Measurements from ENCODE around the gene EOLA2. TPM values are rescaled to one million over a fixed set of nuclear protein-coding genes. Genes with fewer than 3 reads are reported as not detected.
"Not testable (repeated sequence)": the region's sequence is repeated elsewhere in the genome, so short reads cannot be mapped to it uniquely, and the experiment has no call there.

EOLA2 gene
- total and polyA plus RNA-seq, 5 donors = 24.8 to 31.2 (median 27.4) TPM

DNA sequence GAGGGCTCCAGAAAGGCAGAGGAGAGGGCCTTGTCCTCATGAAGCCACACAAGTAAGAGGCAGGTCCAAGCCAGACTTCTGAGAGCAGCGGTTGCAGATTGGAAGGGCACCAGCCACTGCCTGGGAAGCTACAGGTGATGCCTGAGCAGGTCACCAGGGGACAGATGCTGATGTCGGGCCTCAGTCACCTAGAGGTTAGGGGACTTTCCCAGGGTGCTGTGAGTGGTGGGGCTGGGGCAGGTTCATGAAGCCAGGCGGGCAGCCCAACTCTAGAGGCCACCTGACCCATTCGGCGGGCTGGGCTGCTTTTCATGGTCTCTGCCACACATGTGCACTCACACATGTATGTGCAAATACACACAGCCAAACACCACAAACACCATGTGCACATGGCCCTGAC lies 5.3 kb downstream of the EOLA2 start:
- H3K4me1 ChIP-seq (ENCODE audit: control insufficient read depth, insufficient read depth, low read length); H3K9me3 ChIP-seq (ENCODE audit: control insufficient read depth, low read length); intact Hi-C loops (cut with DNase I); DNase-seq; H3K4me3 ChIP-seq (ENCODE audit: low read length); H3K27ac ChIP-seq (ENCODE audit: low read length); ATAC-seq; H3K27me3 ChIP-seq (ENCODE audit: control insufficient read depth, insufficient read depth): not testable (repeated sequence)
- 100% methylated on average over 1 of the region's 5 CpGs for WGBS

DNA sequence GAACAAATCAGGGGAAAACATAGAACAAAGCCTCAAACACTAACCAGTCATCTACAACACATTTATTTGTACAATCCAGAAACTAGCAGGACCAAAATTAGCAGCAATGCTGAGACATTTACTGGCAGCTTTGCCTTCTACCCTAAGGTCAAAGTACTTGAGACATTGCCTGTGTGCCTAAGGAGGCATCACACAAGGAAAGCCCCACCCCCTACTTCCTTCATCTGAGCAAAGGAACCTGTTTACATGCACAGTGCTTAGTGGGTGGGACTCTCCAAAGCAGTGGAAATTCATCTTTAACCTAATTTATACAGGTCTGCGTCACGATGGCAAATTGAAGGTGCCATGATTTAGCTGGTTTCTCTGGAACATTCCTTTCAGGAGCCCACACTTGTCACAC lies 6.1 kb downstream of the EOLA2 start:
- H3K4me1 ChIP-seq (ENCODE audit: control insufficient read depth, insufficient read depth, low read length); H3K27me3 ChIP-seq (ENCODE audit: control insufficient read depth, insufficient read depth); DNase-seq; H3K4me3 ChIP-seq (ENCODE audit: low read length); ATAC-seq; H3K27ac ChIP-seq (ENCODE audit: low read length); H3K9me3 ChIP-seq (ENCODE audit: control insufficient read depth, low read length); intact Hi-C loops (cut with DNase I): not testable (repeated sequence)
- WGBS = 91% methylated on average over 2 of the region's 2 CpGs

DNA sequence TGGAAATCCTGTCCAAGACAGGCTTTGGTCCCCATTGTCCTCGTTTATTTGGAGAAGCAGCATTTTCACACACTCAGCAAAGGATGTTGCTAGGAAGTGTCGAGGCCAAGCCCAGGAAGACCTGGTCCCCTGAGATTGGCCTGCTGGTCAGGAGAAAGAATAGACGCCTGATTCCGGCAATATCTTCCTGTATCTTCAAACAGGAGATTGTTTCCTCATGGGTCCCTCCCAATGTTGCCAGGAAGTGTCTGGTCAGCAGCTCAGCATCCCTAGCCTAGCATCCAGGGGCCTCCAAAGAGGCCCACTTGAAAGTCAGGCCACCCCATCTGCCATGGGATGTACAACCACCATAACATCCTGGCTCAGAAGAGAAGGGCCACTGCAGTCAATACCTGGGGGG lies 6.9 kb downstream of the EOLA2 start:
- H3K4me1 ChIP-seq (ENCODE audit: control insufficient read depth, insufficient read depth, low read length); ATAC-seq; intact Hi-C loops (cut with DNase I); H3K9me3 ChIP-seq (ENCODE audit: control insufficient read depth, low read length); H3K4me3 ChIP-seq (ENCODE audit: low read length); DNase-seq; H3K27me3 ChIP-seq (ENCODE audit: control insufficient read depth, insufficient read depth); H3K27ac ChIP-seq (ENCODE audit: low read length): not testable (repeated sequence)
- 48% methylated on average over 2 of the region's 4 CpGs for WGBS

DNA sequence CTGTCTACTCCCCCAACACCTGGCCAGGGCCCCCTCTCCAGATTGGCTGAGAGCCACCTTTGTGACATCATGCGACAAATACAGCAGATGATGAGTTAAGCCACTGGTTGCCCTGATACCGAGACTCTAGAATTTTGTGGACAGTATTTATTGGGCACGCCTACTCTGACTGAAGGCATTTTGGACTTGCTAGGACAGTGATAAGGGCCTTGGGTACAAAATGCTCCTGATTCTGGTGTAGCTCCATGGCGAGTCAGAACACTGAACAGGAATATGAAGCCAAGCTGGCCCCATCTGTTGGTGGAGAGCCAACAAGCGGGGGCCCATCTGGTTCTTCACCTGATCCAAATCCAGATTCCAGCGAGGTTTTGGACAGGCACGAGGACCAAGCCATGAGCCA lies 8.9 kb downstream of the EOLA2 start, which contains the start of gene HSFX4:
Gene HSFX4 (plus strand): TSS at position 174 of the 400 bp plus-strand sequence. CDS start 72 bp downstream, at position 246.
- H3K4me3 ChIP-seq (ENCODE audit: low read length); H3K4me1 ChIP-seq (ENCODE audit: control insufficient read depth, insufficient read depth, low read length); intact Hi-C loops (cut with DNase I); H3K9me3 ChIP-seq (ENCODE audit: control insufficient read depth, low read length); ATAC-seq; H3K27me3 ChIP-seq (ENCODE audit: control insufficient read depth, insufficient read depth); DNase-seq; H3K27ac ChIP-seq (ENCODE audit: low read length): not testable (repeated sequence)
- WGBS = 96% methylated on average over 3 of the region's 7 CpGs

DNA sequence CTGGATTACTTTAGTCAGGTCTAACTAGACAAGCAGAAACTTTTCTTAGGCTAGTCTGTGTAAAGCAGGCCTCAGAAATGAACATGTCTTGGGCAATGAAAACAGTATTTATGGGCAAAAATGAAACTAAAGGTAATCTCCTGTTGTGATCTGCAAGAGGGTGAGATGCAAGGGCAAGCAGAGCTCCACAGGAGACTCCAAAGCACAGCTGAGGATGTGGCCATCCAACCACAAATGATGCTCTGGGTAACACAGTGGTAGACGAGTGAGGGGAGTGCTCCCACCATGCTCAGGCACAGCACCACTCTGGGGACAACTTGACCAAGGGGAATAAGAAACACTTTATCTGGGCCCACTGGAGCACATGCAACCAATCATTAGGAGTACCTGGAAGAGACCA lies 9.7 kb downstream of the EOLA2 start:
- 100% methylated on average over 1 of the region's 1 CpG for WGBS
- ATAC-seq; intact Hi-C loops (cut with DNase I); H3K4me3 ChIP-seq (ENCODE audit: low read length); H3K27me3 ChIP-seq (ENCODE audit: control insufficient read depth, insufficient read depth); DNase-seq; H3K9me3 ChIP-seq (ENCODE audit: control insufficient read depth, low read length); H3K27ac ChIP-seq (ENCODE audit: low read length); H3K4me1 ChIP-seq (ENCODE audit: control insufficient read depth, insufficient read depth, low read length): not testable (repeated sequence)

DNA sequence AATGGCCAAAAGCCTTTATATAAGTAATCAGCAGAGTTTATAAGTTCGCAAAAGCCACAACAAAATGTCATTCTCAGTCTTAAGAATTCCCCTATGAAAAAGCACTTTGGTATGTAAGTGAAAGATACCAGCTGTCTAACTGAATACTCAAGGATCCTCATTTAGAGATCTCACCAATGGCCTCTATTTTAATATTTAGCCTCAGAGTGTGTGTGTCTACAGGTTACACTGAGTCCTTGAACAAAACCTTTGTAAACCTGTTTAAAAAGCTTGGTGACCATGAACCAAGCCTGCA lies 10.4 kb downstream of the EOLA2 start:
- intact Hi-C loops (cut with DNase I) = not testable (repeated sequence)

DNA sequence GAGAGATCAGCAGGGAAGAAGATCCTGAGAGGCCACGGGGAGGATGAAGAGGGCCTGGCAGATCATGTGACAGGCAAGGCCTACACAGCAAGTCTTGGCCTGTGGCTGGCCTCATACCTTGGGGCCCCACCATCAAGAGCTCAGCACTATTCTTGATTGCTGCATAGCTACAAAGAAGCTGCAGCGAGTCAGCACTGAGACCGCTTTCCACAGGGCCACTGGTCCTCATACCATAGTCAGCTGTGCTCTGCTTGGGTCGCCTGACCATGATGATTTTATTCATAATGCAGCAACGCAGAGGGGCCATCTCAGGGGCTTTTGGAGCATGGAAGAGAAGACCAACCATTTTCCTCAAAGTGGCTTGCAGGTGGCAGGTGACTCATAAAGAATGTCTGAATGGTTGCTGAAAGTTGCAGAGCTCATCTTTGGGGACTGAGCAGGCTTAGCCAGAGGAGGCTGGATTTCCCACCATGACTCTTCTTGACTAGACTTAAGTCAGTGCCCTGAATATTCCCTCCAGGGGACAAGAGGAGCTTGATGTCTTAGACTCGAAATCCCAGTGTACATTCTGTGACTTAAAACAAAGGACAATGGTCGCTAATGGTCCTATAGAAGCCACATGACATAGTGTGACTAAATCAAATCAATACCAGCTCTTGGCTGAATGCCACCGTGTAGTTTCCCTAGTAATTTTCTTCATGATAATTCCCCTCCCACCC lies 10.9 kb downstream of the EOLA2 start:
- H3K27me3 ChIP-seq (ENCODE audit: control insufficient read depth, insufficient read depth); H3K4me1 ChIP-seq (ENCODE audit: control insufficient read depth, insufficient read depth, low read length); ATAC-seq; H3K9me3 ChIP-seq (ENCODE audit: control insufficient read depth, low read length); H3K4me3 ChIP-seq (ENCODE audit: low read length); DNase-seq; intact Hi-C loops (cut with DNase I); H3K27ac ChIP-seq (ENCODE audit: low read length): not testable (repeated sequence)
- 90% methylated on average over 1 of the region's 8 CpGs for WGBS

More for the DNA sequence above, 10.4 kb downstream of the EOLA2 start:
- H3K9me3 ChIP-seq (ENCODE audit: control insufficient read depth, low read length); H3K27me3 ChIP-seq (ENCODE audit: control insufficient read depth, insufficient read depth); ATAC-seq; H3K4me1 ChIP-seq (ENCODE audit: control insufficient read depth, insufficient read depth, low read length); H3K27ac ChIP-seq (ENCODE audit: low read length); DNase-seq; H3K4me3 ChIP-seq (ENCODE audit: low read length): not testable (repeated sequence)
- no CpG with 5 or more reads among the region's 1 CpG for WGBS

DNA sequence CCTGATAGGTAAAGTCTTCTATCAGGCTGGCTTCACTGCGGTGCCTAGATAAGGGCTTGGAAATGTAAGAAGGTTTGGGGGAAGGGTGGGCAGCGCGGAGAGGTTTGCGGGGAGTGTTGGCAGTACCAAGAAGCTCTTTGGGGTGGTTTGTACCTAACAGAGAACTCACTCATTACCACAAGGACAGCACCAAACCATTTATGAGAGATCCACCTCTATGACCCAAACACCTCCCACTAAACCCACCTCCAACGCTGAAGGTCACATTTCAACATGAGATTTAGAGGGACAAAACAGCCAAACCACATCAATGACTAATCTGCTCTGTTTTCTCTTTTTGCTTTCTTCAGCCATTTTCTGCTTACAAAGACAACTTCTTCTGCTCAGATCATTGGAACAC lies 13.9 kb downstream of the EOLA2 start:
- intact Hi-C loops (cut with DNase I); H3K27me3 ChIP-seq (ENCODE audit: control insufficient read depth, insufficient read depth); ATAC-seq; DNase-seq; H3K4me1 ChIP-seq (ENCODE audit: control insufficient read depth, insufficient read depth, low read length); H3K27ac ChIP-seq (ENCODE audit: low read length); H3K9me3 ChIP-seq (ENCODE audit: control insufficient read depth, low read length); H3K4me3 ChIP-seq (ENCODE audit: low read length): not testable (repeated sequence)
- no CpG with 5 or more reads among the region's 5 CpGs for WGBS

DNA sequence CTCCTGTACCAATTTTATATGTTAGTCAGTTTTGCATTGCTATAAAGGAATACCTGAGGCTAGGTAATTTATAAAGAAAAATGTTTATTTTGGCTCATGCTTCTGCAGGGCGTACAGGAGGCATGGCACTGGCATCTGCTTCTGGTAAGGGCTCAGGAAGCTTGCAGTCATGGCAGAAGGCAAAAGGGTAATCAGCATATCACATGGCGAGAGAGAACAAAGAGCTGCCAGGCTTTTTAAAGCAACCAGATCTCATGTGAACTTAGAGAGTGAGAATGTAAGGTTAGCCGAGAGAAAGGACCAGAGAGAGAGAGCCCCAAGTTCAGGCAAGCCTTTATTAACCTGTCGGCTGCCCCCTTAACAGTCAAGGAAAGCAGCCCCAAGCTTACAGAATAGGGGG lies 14.5 kb downstream of the EOLA2 start:
- H3K4me3 ChIP-seq (ENCODE audit: low read length); ATAC-seq; intact Hi-C loops (cut with DNase I); H3K4me1 ChIP-seq (ENCODE audit: control insufficient read depth, insufficient read depth, low read length); DNase-seq; H3K27ac ChIP-seq (ENCODE audit: low read length); H3K9me3 ChIP-seq (ENCODE audit: control insufficient read depth, low read length); H3K27me3 ChIP-seq (ENCODE audit: control insufficient read depth, insufficient read depth): not testable (repeated sequence)
- WGBS = no CpG with 5 or more reads among the region's 4 CpGs

DNA sequence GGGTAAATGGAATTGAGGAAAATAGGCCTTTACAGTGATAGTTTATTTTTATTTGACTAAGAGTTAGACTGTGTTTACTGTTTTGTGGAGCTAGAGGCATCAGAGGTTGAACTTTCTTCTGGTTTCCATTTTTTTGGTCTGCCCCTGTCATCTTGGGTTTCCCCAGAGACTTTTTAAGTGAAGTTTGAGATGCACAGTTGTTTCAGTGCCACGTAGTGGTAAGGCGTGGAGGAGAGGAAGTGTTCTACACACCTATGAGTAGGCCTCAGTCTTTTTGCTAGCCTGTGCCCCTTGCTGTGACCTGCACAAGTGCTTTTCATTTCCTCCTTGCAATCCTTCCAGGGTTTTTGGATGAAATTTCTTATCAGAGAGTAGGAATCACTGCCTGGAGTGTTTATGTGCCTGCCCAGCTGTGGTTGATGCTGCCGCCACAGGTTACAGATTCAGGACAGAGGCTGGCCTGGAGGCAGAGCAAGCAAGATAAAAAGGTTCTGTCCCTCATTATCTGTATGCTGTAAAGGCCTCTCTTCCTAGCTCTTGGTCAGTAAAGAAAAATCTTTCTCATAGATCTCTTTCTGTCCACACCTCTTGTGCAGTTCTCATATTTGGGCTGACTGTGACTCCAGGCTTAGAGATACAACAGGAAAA lies 21.4 kb downstream of the EOLA2 start:
- Histone ChIP-seq H3K27ac (ENCODE audit: low read length) (no peak overlapping the region), H3K9me3 (ENCODE audit: control insufficient read depth, low read length) (no peaks in the 10 kb centered on the region), H3K4me1 (ENCODE audit: control insufficient read depth, insufficient read depth, low read length) (no peaks in the 10 kb centered on the region), H3K27me3 (ENCODE audit: control insufficient read depth, insufficient read depth) (no peaks in the 10 kb centered on the region), H3K4me3 (ENCODE audit: low read length) (no peak overlapping the region)
- WGBS = 81% methylated on average over 3 of the region's 3 CpGs
- intact Hi-C loops (cut with DNase I) = no loop called here
- ATAC-seq (no peak), DNase-seq (no peak)

DNA sequence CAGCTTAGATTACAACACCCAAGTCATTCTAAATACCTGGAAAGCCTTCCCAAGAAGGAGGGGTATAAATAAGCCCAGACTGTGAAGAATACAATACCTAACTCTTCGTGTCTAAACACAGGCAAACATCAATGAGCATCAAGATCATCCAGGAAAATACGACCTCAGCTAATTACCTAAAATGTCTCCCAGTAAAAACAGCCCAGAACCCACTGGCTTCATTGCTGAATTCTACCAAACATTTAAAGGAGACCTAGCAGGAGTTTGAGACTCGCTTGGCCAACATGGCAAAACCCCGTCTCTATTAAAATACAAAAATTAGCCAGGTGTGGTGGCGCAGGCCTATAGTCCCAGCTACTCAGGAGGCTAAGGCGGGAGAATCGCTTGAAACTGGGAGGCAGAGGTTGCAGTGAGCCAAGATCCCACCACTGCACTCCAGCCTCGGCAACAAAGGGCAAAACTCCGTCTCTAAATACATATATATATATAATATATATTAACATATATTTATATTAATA lies 28.1 kb downstream of the EOLA2 start:
- DNase-seq (no peak), ATAC-seq (no peak)
- 95% methylated on average over 9 of the region's 9 CpGs for WGBS

More for the DNA sequence above, 28.1 kb downstream of the EOLA2 start:
- Histone ChIP-seq H3K27ac (ENCODE audit: low read length) (no peak overlapping the region), H3K27me3 (ENCODE audit: control insufficient read depth, insufficient read depth) (no peaks in the 10 kb centered on the region), H3K4me1 (ENCODE audit: control insufficient read depth, insufficient read depth, low read length) (no peaks in the 10 kb centered on the region), H3K9me3 (ENCODE audit: control insufficient read depth, low read length) (no peaks in the 10 kb centered on the region), H3K4me3 (ENCODE audit: low read length) (no peak overlapping the region)
- intact Hi-C loops (cut with DNase I) = no loop called here
